Liver (tissue), 9 donors: ENCODE measurements around the gene RTN1. TPM values are rescaled to one million over a fixed set of nuclear protein-coding genes. Genes with fewer than 3 reads are reported as not detected.

Experiments
- DNase-seq: peaks from one replicate; pipeline ENCODE4 v3.0.0-alpha.2; 2017; ENCODE audit warnings: low spot score
- H3K27ac ChIP-seq, 2 donors: one replicate each; pipeline ENCODE4 v1.7.0; 2013; ENCODE audit warnings: inconsistent platforms in 2 of 2, low read length in 2 of 2, control low read depth in 1 of 2, low read depth in 1 of 2, mild to moderate bottlenecking in 1 of 2
- H3K27me3 ChIP-seq, 4 donors: one replicate each; pipeline versions ENCODE4 v1.6.1 to v1.7.0; 2013; ENCODE audit warnings: low read length in 3 of 4, inconsistent platforms in 1 of 4, mild to moderate bottlenecking in 1 of 4, moderate library complexity in 1 of 4; ENCODE audit not compliant: control insufficient read depth in 4 of 4, insufficient read depth in 4 of 4
- H3K36me3 ChIP-seq, 4 donors: one replicate each; pipeline versions ENCODE4 v1.6.1 to v1.7.0; 2013; ENCODE audit warnings: low read length in 3 of 4, mild to moderate bottlenecking in 3 of 4, low read depth in 1 of 4, moderate library complexity in 1 of 4; ENCODE audit not compliant: control insufficient read depth in 4 of 4, insufficient read depth in 3 of 4
- H3K4me1 ChIP-seq, 4 donors: one replicate each; pipeline versions ENCODE4 v1.6.1 to v1.7.0; 2013; ENCODE audit warnings: low read length in 3 of 4, mild to moderate bottlenecking in 3 of 4, moderate library complexity in 1 of 4; ENCODE audit not compliant: control insufficient read depth in 4 of 4, insufficient read depth in 4 of 4
- H3K4me3 ChIP-seq, 3 donors: one replicate each; pipeline versions ENCODE4 v1.6.1 to v1.7.0; 2013; ENCODE audit warnings: low read length in 3 of 3, control low read depth in 1 of 3, low read depth in 1 of 3, mild to moderate bottlenecking in 1 of 3
- H3K9ac ChIP-seq, 2 donors: one replicate each; pipeline ENCODE4 v1.7.0; 2013; ENCODE audit warnings: low read length in 2 of 2, mild to moderate bottlenecking in 2 of 2, moderate library complexity in 2 of 2, control low read depth in 1 of 2, low read depth in 1 of 2
- H3K9me3 ChIP-seq, 4 donors: one replicate each; pipeline versions ENCODE4 v1.6.1 to v1.7.0; 2013; ENCODE audit warnings: low read length in 3 of 4; ENCODE audit not compliant: control insufficient read depth in 4 of 4
- CTCF ChIP-seq: fragments of 150-350 bp; IDR thresholded peaks from 2 replicates; pipeline ENCODE4 v1.5.1; 2017; ENCODE audit warnings: improper control_type of control experiment, low read depth, low read length; ENCODE audit not compliant: missing input control
- FOXA1 ChIP-seq: IDR thresholded peaks from 2 replicates; pipeline ENCODE4 v1.6.1; 2016; ENCODE audit warnings: antibody characterized with exemption
- GABPA ChIP-seq, 2 donors: IDR thresholded peaks in 1 of 2; conservative IDR thresholded peaks in 1 of 2; 2 replicates each; pipeline ENCODE4 v1.6.1; 2016; ENCODE audit warnings: antibody characterized with exemption in 2 of 2, mild to moderate bottlenecking in 1 of 2, moderate library complexity in 1 of 2
- HNF4A ChIP-seq, 2 donors: conservative IDR thresholded peaks; 2 replicates each; pipeline ENCODE4 v1.6.1; 2016; ENCODE audit warnings: antibody characterized with exemption in 2 of 2, mild to moderate bottlenecking in 2 of 2
- HNF4G ChIP-seq: IDR thresholded peaks from 2 replicates; pipeline ENCODE4 v1.6.1; 2016; ENCODE audit warnings: antibody characterized with exemption
- JUND ChIP-seq, 2 donors: IDR thresholded peaks; 2 replicates each; pipeline ENCODE4 v1.6.1; 2016; ENCODE audit warnings: antibody characterized with exemption in 2 of 2
- MAX ChIP-seq: IDR thresholded peaks from 2 replicates; pipeline ENCODE4 v1.6.1; 2016; ENCODE audit warnings: antibody characterized with exemption
- NR2F2 ChIP-seq: IDR thresholded peaks from 2 replicates; pipeline ENCODE4 v1.6.1; 2016; ENCODE audit warnings: antibody characterized with exemption
- RAD21 ChIP-seq, 2 donors: IDR thresholded peaks; 2 replicates each; pipeline ENCODE4 v1.6.1; 2016; ENCODE audit warnings: antibody characterized with exemption in 2 of 2, mild to moderate bottlenecking in 2 of 2
- REST ChIP-seq: IDR thresholded peaks from 2 replicates; pipeline ENCODE4 v1.6.1; 2016; ENCODE audit warnings: antibody characterized with exemption, mild to moderate bottlenecking
- RXRA ChIP-seq, 2 donors: IDR thresholded peaks; 2 replicates each; pipeline ENCODE4 v1.6.1; 2017 to 2018; ENCODE audit warnings: antibody characterized with exemption in 2 of 2, mild to moderate bottlenecking in 1 of 2
- SP1 ChIP-seq: IDR thresholded peaks from 2 replicates; pipeline ENCODE4 v1.6.1; 2018; ENCODE audit warnings: antibody characterized with exemption, mild to moderate bottlenecking
- TAF1 ChIP-seq: conservative IDR thresholded peaks from 2 replicates; pipeline ENCODE4 v1.6.1; 2016; ENCODE audit warnings: antibody characterized with exemption, mild to moderate bottlenecking
- YY1 ChIP-seq: IDR thresholded peaks from 2 replicates; pipeline ENCODE4 v1.6.1; 2016; ENCODE audit warnings: antibody characterized with exemption, mild to moderate bottlenecking
- ZBTB33 ChIP-seq: IDR thresholded peaks from 2 replicates; pipeline ENCODE4 v1.6.1; 2016; ENCODE audit warnings: antibody characterized with exemption
- WGBS: extraction: QIAGEN DNeasy Blood & Tissue Kit; methylation state at CpG from one replicate; pipeline ENCODE4 v1.1.7; 2013; 5-methylcytosine and 5-hydroxymethylcytosine counted together
- polyA plus RNA-seq, 2 donors: library from polyadenylated mRNA; stranded (reverse) in 1 of 2; unstranded in 1 of 2; fragments of 200-250 nt in 1 of 2; fragments of >200 nt in 1 of 2; fragmentation: Nextera tagmentation in 1 of 2; extraction: Ambion mirVana in 1 of 2; gene quantifications; one replicate each; pipeline versions ENCODE4 v1.2.1 to v1.2.3, GENCODE V29; 2013 to 2015
- total RNA-seq, 2 donors: library from RNA; depleted of rRNA; stranded (reverse); fragments of >200 nt; gene quantifications; one replicate each; pipeline ENCODE4 v1.2.3, GENCODE V29; 2014
- donor health status: healthy.
- donor health status: healthy.
- donor health status: healthy.
- donor health status: healthy.
- donor health status: healthy.

Gene RTN1
- total and polyA plus RNA-seq, 4 donors, result 0.08 to 1.8 (median 0.37) TPM

GRCh38 chr14:59814988-59815387, 55.6 kb downstream of the RTN1 start:
- WGBS, result 94% methylated on average over 1 of the region's 1 CpG
- H3K4me3 ChIP-seq, result no peak overlapping the region
- no peak overlapping the region for H3K27ac ChIP-seq
- no peak for TF ChIP-seq RAD21 (IDR thresholded peaks at IDR 0.05)
- no peak for TF ChIP-seq HNF4G
- no peak for TF ChIP-seq RXRA (IDR thresholded peaks at IDR 0.05)
- TF ChIP-seq MAX, result no peak
- no peak for TF ChIP-seq CTCF
- TF ChIP-seq TAF1, result no peak
- TF ChIP-seq HNF4A (conservative IDR thresholded peaks at IDR 0.05), result no peak
- no peak for TF ChIP-seq FOXA1
- no peaks in the 10 kb centered on the region for H3K4me1 ChIP-seq
- no peak for DNase-seq
- no peaks in the 10 kb centered on the region for H3K36me3 ChIP-seq
- no peaks in the 10 kb centered on the region for H3K9me3 ChIP-seq
- no peaks in the 10 kb centered on the region for H3K27me3 ChIP-seq
- no peak overlapping the region for H3K9ac ChIP-seq

- TF ChIP-seq FOXA1 (no peak), SP1 (no peak), ZBTB33 (no peak), TAF1 (no peak), JUND (IDR thresholded peaks at IDR 0.05) (no peak), MAX (no peak), GABPA (IDR thresholded peaks at IDR 0.05 in 1 of 2, conservative IDR thresholded peaks at IDR 0.05 in 1 of 2) (no peak), YY1 (no peak), REST (no peak), NR2F2 (no peak), CTCF (no peak)
- H3K4me1 ChIP-seq, result no peaks in the 10 kb centered on the region
- WGBS, result 77% methylated on average over 3 of the region's 3 CpGs
- no peak overlapping the region for H3K4me3 ChIP-seq
- no peak overlapping the region for H3K27ac ChIP-seq
- no peak overlapping the region for H3K9ac ChIP-seq
- no peaks in the 10 kb centered on the region for H3K9me3 ChIP-seq
- no peak for DNase-seq
- no peaks in the 10 kb centered on the region for H3K36me3 ChIP-seq
- no peaks in the 10 kb centered on the region for H3K27me3 ChIP-seq
Measured at GRCh38 chr14:59811815-59812214, 58.8 kb downstream of the RTN1 start.
